Measurements from ENCODE around the gene ENTREP1. TPM values are rescaled to one million over a fixed set of nuclear protein-coding genes. Genes with fewer than 3 reads are reported as not detected.

The ENTREP1 gene
- total RNA-seq, 1 experiment from 2014 or later: 0.35 TPM

DNA sequence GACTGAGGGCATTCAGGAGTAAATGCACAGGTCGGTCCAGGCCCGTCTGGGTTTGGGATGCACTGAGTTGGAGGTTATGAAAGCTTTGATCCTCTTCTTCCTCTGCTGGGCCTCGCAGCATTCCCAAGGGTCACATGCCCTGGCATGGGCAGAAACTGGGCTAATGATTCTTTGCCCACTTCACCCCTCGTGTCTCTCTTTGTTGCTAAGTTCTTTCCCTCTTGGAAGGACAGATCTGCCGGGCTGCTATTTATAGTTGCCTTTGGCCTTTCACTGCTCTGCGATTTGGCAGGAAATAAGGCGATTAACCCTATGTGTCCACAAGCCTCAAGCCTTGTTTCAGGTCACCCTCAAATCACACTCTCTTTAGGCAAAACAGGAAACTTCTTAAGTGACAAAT lies 66.9 kb downstream of the ENTREP1 start:
- H3K79me2 ChIP-seq (ENCODE audit: low read depth): no peaks in the 10 kb centered on the region
- peaks cover 13% of the 10 kb centered on the region; the same call in 1 of the 2 replicates for H3F3A ChIP-seq (ENCODE audit: insufficient read depth, low read depth)
- H3K9me2 ChIP-seq (ENCODE audit: insufficient read depth): no peaks in the 10 kb centered on the region
- H3K9me3 ChIP-seq (ENCODE audit: insufficient read depth, low read depth): no peaks in the 10 kb centered on the region
- H3K4me3 ChIP-seq: no peak overlapping the region
- no peak overlapping the region for H3K27ac ChIP-seq
- no peak overlapping the region for H2AFZ ChIP-seq
- H4K20me1 ChIP-seq (ENCODE audit: insufficient read depth): no peaks in the 10 kb centered on the region
- ChIA-PET CTCF (no interaction called here), POLR2A (ENCODE audit: unreplicated experiment) (no interaction called here)
- no peaks in the 10 kb centered on the region for H3K36me3 ChIP-seq (ENCODE audit: low read depth)
- no peak for DNase-seq
- no peaks in the 10 kb centered on the region for H3K27me3 ChIP-seq (ENCODE audit: insufficient read depth, low read depth)
- intact Hi-C loops (cut with micrococcal nuclease; ENCODE audit: unreplicated experiment): no loop called here
- no TSS peak for BruUV-seq (replicated peaks)
- no peak overlapping the region for H3K4me2 ChIP-seq
- peaks cover 27% of the 10 kb centered on the region for H3K4me1 ChIP-seq (replicated peaks; ENCODE audit: insufficient read depth)
- TF ChIP-seq EZH2 (IDR thresholded peaks at IDR 0.05; ENCODE audit: low read depth): no peak
- TF ChIP-seq, protein P1, sequence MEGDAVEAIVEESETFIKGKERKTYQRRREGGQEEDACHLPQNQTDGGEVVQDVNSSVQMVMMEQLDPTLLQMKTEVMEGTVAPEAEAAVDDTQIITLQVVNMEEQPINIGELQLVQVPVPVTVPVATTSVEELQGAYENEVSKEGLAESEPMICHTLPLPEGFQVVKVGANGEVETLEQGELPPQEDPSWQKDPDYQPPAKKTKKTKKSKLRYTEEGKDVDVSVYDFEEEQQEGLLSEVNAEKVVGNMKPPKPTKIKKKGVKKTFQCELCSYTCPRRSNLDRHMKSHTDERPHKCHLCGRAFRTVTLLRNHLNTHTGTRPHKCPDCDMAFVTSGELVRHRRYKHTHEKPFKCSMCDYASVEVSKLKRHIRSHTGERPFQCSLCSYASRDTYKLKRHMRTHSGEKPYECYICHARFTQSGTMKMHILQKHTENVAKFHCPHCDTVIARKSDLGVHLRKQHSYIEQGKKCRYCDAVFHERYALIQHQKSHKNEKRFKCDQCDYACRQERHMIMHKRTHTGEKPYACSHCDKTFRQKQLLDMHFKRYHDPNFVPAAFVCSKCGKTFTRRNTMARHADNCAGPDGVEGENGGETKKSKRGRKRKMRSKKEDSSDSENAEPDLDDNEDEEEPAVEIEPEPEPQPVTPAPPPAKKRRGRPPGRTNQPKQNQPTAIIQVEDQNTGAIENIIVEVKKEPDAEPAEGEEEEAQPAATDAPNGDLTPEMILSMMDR (conservative IDR thresholded peaks at IDR 0.05): no peak

DNA sequence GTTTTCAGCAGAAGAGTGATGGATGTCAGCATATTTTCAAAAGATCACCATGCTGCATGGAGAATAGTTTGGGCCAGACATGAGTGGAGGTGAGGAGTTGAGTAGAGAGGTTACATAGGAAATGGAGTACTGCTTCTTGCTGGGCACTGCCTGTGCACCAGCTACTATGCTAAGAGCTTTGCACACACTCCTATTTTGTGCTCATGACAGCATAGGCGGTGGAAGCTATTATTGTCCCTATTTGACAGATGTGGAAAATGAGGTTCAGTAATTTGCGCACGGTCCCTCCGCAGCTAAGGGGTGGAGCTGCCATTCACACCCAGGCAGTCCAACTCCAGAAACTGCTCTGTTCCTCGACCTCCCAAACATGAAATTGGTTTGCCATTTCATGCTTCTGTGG lies 67.8 kb downstream of the ENTREP1 start:
- intact Hi-C loops (cut with micrococcal nuclease; ENCODE audit: unreplicated experiment): no loop called here
- Histone ChIP-seq H3F3A (ENCODE audit: insufficient read depth, low read depth) (peaks cover 13% of the 10 kb centered on the region; the same call in 1 of the 2 replicates), H3K79me2 (ENCODE audit: low read depth) (no peaks in the 10 kb centered on the region), H3K4me3 (no peak overlapping the region), H3K27ac (no peak overlapping the region), H3K9me2 (ENCODE audit: insufficient read depth) (no peaks in the 10 kb centered on the region), H3K9me3 (ENCODE audit: insufficient read depth, low read depth) (no peaks in the 10 kb centered on the region), H3K36me3 (ENCODE audit: low read depth) (no peaks in the 10 kb centered on the region), H4K20me1 (ENCODE audit: insufficient read depth) (no peaks in the 10 kb centered on the region), H2AFZ (no peak overlapping the region), H3K4me1 (replicated peaks; ENCODE audit: insufficient read depth) (peaks cover 27% of the 10 kb centered on the region), H3K4me2 (no peak overlapping the region), H3K27me3 (ENCODE audit: insufficient read depth, low read depth) (no peaks in the 10 kb centered on the region)
- TF ChIP-seq EZH2 (IDR thresholded peaks at IDR 0.05; ENCODE audit: low read depth): no peak
- no TSS peak for BruUV-seq (replicated peaks)
- DNase-seq: no peak
- CTCF ChIA-PET: no interaction called here
- POLR2A ChIA-PET (ENCODE audit: unreplicated experiment): no interaction called here

DNA sequence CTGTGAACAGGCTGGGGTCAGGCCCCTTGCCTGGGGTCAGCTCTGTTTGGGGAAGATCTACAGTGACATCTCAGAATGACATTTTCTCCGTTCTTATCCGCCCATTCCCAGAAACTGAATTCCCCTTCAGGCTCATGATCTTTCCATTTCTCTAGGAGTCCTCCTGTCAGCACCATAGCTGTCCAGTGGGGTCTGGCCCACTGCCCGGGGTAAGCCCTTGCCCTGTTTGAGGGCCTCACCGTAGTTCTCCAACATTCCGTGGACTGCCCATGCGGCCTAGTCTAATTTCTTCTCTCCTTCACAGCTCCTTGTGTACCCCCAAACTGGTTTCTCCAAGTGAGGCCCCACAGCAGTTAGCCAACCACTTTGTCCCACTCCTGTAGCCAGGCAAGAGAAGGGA lies 68.4 kb downstream of the ENTREP1 start:
- BruUV-seq (replicated peaks): no TSS peak
- POLR2A ChIA-PET (ENCODE audit: unreplicated experiment): no interaction called here
- Histone ChIP-seq H3K9me2 (ENCODE audit: insufficient read depth) (no peaks in the 10 kb centered on the region), H3K4me3 (no peak overlapping the region), H2AFZ (no peak overlapping the region), H3K36me3 (ENCODE audit: low read depth) (no peaks in the 10 kb centered on the region), H3K4me1 (replicated peaks; ENCODE audit: insufficient read depth) (peaks cover 22% of the 10 kb centered on the region), H3K4me2 (no peak overlapping the region), H3K27ac (no peak overlapping the region), H4K20me1 (ENCODE audit: insufficient read depth) (no peaks in the 10 kb centered on the region), H3F3A (ENCODE audit: insufficient read depth, low read depth) (peaks cover 13% of the 10 kb centered on the region; the same call in 1 of the 2 replicates), H3K27me3 (ENCODE audit: insufficient read depth, low read depth) (no peaks in the 10 kb centered on the region), H3K79me2 (ENCODE audit: low read depth) (no peaks in the 10 kb centered on the region), H3K9me3 (ENCODE audit: insufficient read depth, low read depth) (no peaks in the 10 kb centered on the region)
- CTCF ChIA-PET: interaction anchor here (0.7 kb wide), 1 partner anchor 725 kb away, joined by 3 read pairs; no protein-coding TSS in a partner anchor
- TF ChIP-seq, protein P1 (conservative IDR thresholded peaks at IDR 0.05): no peak
- TF ChIP-seq EZH2 (IDR thresholded peaks at IDR 0.05; ENCODE audit: low read depth): no peak
- intact Hi-C loops (cut with micrococcal nuclease; ENCODE audit: unreplicated experiment): no loop called here
- no peak for DNase-seq

DNA sequence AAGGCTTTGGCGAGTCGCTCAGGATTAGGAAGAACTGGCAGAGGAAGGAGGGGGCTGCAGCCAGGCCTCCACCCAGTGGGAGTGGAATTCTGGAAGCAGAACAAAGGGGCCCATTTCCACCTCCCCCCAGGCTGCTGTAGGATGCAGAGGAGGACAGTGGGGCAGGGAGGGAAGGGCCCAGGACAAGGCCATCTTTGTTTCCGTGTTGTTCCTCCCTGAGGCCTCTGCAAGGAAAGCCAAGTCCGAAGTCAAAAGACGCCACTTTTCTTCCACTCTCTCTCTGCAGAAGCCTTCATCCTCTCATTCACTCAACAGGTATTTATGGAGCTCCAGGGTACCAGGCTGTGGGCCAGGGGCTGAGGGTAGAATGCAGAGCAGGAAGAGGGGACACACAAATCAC lies 70.7 kb downstream of the ENTREP1 start:
- no peaks in the 10 kb centered on the region for H4K20me1 ChIP-seq (ENCODE audit: insufficient read depth)
- H3F3A ChIP-seq (ENCODE audit: insufficient read depth, low read depth): 0 out of 2 replicates have a peak, but pooled peaks cover under 1% of the 10 kb centered on the region
- no peak overlapping the region for H3K4me2 ChIP-seq
- no peak overlapping the region for H3K4me3 ChIP-seq
- no peak for DNase-seq
- no peaks in the 10 kb centered on the region for H3K27me3 ChIP-seq (ENCODE audit: insufficient read depth, low read depth)
- no peak for TF ChIP-seq EZH2 (IDR thresholded peaks at IDR 0.05; ENCODE audit: low read depth)
- TF ChIP-seq, protein P1 (conservative IDR thresholded peaks at IDR 0.05): no peak
- BruUV-seq (replicated peaks): no TSS peak
- H2AFZ ChIP-seq: no peak overlapping the region
- H3K27ac ChIP-seq: no peak overlapping the region
- no peaks in the 10 kb centered on the region for H3K79me2 ChIP-seq (ENCODE audit: low read depth)
- ChIA-PET POLR2A (ENCODE audit: unreplicated experiment) (no interaction called here), CTCF (no interaction called here)
- H3K9me2 ChIP-seq (ENCODE audit: insufficient read depth): no peaks in the 10 kb centered on the region
- no peaks in the 10 kb centered on the region; the same call in 1 of the 2 replicates for H3K9me3 ChIP-seq (ENCODE audit: insufficient read depth, low read depth)
- H3K36me3 ChIP-seq (ENCODE audit: low read depth): no peaks in the 10 kb centered on the region
- intact Hi-C loops (cut with micrococcal nuclease; ENCODE audit: unreplicated experiment): loop anchor here (5.0 kb wide), 1 partner anchor 338 kb away; no protein-coding TSS in a partner anchor
- peaks cover 12% of the 10 kb centered on the region; the same call in 1 of the 2 replicates for H3K4me1 ChIP-seq (replicated peaks; ENCODE audit: insufficient read depth)
